Activated CD4-positive, alpha-beta T cell treated with anti-CD3 and anti-CD28 coated beads, Interleukin-2, amount 50 U/mL, for 1 hour (primary cell): ENCODE results near the gene NT5DC4.
"Not testable (repeated sequence)": the region's sequence is repeated elsewhere in the genome, so short reads cannot be mapped to it uniquely, and the experiment has no call there.

Experiments
- DNase-seq: peaks from one replicate; pipeline ENCODE4 v3.0.0-alpha.2; 2020

NT5DC4 gene

DNA sequence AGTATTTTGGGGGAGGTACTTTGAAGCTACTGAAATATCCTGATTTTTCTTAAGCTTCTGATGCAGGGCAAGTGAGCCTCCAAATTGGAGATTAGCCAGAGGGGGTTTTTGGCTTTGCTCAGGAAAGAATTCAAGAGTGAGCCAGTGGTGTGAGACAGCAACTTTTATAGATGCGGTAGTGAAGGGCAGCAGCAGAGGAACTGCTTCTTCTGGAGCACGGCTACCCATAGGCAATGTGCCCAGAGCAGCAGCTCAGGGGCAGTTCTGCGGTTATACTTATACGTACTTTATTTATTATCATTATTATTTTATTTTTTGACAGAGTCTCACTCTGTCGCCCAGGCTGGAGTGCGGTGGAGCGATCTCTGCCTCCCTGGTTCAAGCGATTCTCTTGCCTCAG is 19.8 kb upstream of the NT5DC4 start:
- no peak for DNase-seq

DNA sequence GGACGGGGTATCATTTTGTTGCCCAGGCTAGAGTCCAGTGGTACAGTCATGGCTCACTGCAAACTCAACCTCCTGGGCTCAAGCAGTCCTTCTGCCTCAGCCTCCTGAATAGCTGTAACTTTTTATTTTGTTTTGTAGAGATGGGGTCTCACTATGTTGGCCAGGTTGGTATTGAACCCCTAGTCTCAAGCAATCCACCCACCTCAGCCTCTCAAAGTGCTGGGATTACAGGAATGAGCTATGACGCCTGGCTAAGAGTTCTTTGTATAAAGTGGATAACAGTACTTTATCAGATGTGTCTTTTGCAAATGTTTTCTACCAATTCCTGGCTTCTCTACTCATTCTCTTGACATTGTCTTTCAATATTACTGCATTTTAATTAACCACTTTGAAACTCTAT is 17.1 kb upstream of the NT5DC4 start:
- DNase-seq: no peak

DNA sequence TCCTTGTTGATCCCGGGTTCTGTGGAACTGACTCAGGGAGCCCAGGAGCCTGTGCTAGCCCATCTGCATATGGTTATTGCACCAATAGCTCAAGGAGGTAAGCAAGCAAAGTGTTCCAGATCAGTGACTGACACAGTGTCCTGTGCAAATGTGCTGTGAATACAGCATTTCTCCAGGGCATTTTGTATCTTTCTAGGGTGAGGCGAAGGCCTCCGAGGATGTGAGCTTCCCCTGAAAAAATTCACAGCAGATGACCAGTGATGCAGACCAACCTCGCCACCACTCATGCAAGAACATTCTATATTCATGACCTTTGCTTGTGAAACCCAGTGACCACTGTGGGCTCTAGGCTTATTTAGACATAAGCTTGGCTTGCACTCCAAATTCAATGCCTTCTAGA is 15.2 kb upstream of the NT5DC4 start:
- no peak for DNase-seq

DNA sequence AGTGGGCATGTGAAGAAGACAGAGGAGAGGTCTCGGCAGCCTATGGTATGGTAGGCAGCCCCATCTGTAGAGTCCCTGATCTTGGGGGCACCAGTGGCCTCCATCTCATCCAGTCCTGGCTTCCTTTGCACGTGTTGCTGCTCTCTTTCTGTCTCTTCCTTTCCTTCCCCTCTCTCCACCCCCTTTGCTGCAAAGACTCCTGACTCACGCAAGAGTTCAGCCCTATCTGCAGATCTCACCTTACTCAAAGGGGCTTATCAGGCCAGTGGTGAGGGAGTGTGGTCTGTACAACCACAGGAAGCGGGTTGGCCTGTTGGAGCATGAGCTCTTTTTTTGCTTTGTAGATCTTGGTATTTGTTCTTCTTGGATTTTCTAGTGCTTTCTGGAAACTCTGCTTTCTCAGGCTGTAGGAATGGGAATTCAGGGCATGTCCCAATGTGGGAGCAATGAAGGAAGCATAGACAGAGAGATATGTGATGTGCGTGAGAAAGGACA is 14.6 kb upstream of the NT5DC4 start:
- no peak for DNase-seq

DNA sequence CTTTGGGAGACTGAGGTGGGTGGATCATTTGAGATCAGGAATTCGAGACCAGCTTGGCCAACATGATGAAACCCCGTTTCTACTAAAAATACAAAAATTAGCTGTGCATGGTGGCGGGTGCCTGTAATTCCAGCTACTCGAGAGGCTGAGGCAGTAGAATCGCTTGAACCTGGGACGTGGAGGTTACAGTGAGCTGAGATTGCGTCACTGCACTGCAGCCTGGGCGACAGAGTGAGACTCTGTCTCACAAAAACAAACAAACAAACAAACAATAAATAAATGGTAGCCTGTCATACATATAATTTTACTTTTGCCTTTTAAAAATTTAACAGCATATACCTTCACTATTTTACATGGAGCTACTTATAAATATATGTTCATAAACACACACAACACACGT is 13.9 kb upstream of the NT5DC4 start:
- not testable (repeated sequence) for DNase-seq

DNA sequence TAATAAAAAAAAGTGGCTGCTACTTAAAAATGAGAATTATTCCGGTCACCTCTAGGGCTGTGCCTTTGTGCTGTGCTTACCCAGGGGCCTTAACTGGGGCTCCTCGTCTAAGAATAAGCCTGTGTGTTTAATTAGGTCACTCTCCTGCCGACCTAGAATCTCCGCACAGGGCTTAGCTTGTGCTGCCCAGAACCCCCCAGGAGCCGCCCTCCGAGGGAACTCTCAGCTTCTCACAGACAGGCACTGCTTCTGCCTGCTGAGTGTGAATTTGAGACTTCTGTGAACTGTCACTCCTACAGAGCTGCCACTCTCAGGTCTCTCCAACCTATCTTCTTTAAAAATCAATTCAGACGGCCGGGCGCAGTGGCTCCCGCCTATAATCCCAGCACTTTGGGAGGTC is 11.9 kb upstream of the NT5DC4 start:
- DNase-seq: no peak

DNA sequence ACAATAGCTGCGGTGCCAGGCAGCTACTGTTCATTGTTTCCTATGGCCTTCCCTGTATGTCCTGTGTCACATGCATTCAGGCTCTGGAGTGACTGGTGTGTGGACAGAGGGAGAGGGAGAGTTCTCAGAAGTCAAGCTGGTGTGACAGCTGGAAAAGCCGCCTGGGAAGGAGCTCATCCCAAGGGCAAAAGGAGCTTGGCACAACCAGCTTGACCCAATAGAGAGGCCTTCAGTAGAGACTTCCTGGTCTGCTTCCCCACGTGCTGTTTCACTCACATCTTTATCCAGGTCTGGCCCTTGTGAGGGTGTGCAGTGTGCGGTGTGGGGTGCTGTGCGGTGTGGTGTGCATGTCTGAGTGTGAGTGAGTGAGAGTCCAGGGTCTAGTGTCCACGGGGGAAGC is 11.1 kb upstream of the NT5DC4 start:
- no peak for DNase-seq

DNA sequence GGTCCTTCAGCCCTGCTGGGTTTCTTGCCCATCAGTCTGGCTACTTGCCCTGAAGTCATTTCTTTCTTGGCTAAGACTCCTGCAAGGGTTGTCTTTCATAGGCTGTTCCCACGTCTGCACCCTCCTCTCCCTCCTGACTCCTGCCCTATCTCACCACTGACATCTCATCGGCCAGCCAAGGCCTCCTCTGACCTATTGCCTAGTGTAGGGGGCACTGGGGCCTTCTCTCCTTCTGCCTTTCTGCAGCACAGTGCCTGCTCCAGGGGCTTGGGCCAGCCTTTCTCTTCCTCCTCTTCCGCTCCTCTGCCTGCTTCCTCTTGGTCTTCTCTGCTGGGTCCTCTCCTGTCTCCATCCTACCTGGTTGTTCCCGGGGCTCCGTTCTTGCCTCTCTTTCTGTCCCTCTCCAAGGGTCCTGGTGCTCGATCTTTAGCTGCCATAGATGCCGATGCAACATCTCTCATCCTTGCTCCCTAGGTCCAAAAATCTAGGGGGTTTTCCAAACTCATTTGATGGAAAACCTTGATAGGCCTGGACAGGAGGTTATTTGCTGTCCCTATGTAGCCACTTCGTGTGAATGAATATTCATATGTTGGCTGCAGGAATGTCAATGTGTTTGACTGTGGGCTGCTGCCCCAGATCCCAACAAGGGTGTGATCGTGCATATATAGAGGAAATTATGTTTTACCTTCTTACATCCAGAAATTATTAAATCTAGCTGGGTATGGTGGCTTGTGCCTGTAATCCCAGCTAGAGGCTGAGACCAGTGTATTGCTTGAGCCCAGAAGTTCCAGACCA is 9.7 kb upstream of the NT5DC4 start:
- no peak for DNase-seq

DNA sequence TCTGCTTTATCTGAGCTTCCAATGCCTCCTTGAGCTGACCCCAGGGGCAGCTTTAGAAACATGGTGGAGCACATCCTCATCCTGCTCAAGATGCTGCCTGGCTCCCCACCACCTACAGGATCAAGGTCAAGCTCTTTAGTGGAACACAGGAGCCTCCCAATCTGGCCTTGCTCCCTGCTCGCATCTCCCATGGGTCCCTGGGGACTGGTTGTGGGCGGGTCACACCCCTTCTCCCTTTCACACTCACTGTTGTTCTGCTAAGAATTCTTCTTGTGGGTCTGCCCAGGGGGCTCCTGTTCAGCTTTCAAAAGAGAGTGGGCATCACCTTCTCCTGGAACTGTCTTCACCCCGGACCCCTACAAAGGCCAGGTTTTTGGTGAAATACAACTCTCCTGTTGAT is 8.4 kb upstream of the NT5DC4 start:
- DNase-seq: no peak

DNA sequence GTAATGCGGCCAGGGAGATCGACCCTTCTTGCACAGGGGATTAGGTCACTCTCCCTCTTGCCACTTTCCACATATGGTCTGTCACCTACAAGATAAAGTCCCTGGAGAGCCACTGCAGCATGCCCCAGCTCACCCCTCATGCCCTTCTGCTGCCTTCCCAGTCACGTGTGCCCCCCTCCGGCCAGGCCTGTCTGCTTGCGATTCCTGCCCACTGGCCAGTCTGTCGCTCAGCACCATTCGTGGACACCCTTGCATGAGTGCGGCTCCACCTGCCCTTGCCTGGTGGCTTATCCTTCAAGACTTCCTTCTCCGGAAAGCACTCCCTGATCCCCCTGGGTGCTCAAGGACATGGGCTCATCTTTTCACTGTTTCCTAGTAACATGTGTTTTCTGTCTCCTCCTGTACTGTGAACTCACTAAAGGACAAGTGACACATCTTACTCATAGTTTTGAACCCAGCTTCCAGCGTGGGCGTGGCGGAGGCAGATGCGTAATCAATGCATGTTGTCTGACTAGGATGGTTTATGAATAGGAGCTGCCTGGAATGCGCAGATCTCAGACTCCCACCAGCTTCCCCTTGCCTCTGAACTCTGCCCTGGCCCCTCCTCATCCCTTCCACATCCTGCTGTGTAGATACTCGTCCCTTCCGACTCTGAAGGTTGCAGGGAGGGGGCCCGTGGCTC is 7.8 kb upstream of the NT5DC4 start:
- no peak for DNase-seq

DNA sequence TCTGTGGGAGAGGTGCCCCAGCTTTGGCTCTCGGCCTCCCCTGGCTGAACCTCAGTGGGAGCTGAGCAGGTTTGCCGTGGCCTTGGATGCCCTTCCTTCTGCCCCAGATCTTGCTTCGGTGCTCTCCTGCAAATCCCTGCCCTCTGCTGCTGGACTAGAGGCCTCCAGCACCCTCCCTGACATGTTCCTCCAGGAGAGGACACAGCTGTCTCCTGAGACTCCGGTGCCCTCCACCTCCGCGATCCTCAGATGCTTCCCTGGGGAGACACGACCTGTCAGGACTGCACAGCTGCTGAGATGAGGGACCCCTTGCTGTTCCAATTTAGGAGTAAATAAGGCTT is 7.3 kb upstream of the NT5DC4 start:
- no peak for DNase-seq

DNA sequence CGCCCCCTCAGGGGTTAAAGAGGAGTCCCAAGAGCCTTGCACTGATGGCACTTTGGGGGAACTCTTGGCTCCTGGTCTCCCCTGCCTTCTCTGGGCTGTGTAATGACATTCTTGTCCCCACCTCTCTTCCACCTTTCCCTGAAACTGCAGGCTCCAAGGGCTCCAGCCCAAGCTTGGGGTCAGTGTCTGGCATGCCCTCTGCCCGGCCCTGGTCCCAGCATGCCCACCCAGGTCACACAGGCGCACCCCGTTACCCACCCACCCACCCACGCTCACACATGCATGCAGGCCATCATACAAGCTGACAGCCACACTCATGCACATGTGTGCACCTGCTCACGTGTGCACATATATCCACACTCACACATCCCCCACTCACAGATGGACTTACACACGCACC is 6.9 kb upstream of the NT5DC4 start:
- no peak for DNase-seq

DNA sequence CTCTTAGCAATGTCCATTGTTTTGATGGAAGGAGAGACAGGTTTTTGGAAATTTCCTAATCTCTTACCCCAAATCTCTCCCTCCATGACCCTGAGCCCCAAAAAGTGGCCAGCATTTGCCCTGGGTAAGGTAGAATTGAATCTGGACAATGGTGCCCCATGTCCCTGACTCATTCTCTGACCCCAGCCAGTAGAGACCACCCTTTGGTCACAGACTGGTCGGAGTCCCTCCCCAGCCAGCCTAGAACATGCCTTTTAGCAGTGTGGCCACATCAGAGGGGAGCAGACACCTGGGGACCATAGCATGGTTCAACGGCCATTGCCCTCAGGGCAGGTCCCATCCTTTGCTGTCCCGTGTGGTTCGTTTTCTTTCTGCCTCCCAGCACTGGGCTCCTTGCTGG is 6.5 kb upstream of the NT5DC4 start:
- no peak for DNase-seq

DNA sequence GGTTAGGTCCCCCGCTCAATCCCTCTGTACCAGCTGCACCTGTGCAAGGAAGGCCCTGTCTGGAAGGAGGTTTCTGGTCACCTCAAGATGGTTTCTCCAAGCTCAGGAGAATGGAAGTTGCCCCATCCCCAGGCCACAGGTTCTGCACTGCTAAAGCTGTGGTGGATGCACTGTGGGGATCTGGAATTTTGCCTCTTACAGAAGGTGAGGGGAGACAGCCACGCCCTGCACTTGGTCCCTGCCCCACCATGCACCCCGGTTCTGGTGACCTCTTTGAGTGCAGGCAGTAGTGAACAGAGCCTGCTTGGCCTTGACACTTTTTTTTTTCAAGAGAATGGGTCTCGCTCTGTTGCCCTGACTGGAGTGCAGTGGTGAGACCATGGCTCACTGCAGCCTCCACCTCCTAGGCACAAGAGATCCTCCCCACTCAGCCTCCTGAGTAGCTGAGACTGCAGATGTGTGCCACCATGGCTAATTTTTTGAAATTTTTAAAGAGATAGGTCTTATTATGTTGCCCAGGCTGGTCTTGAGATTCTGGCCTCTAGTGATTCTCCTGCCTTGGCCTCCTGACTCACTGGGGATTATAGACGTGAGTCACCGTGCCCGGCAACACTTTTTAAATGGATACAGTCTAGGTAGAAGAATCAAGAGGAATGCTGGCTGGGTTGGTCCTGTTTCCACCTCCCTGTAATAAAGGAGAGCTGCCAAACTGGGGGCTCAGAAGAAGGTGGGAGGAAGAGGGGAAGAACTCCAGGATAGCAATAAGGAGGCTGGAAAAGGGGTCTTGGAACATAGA is 5.8 kb upstream of the NT5DC4 start:
- DNase-seq: no peak

DNA sequence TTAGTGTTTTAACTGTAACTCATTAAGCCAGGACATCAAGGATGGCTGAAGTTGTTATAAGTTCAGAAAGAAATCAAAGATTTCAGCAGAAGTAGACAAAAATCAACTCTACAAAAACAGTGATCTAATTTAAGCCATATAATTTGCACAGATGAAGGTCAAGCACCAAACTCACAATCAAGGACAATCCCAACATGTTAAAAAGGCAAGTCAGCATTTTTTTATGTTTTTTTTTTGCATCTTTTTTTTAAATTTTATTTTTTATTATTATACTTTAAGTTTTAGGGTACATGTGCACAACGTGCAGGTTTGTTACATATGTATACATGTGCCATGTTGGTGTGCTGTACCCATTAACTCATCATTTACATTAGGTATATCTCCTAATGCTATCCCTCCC is 4.7 kb upstream of the NT5DC4 start:
- not testable (repeated sequence) for DNase-seq

DNA sequence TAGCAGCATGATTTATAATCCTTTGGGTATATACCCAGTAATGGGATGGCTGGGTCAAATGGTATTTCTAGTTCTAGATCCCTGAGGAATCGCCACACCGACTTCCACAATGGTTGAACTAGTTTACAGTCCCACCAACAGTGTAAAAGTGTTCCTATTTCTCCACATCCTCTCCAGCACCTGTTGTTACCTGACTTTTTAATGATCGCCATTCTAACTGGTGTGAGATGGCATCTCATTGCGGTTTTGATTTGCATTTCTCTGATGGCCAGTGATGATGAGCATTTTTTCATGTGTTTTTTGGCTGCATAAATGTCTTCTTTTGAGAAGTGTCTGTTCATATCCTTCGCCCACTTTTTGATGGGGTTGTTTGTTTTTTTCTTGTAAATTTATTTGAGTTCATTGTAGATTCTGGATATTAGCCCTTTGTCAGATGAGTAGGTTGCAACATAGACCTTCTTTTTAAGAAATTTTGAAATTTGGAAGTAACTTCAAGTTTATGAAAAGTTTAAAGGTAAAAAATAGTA is 3.9 kb upstream of the NT5DC4 start:
- not testable (repeated sequence) for DNase-seq

DNA sequence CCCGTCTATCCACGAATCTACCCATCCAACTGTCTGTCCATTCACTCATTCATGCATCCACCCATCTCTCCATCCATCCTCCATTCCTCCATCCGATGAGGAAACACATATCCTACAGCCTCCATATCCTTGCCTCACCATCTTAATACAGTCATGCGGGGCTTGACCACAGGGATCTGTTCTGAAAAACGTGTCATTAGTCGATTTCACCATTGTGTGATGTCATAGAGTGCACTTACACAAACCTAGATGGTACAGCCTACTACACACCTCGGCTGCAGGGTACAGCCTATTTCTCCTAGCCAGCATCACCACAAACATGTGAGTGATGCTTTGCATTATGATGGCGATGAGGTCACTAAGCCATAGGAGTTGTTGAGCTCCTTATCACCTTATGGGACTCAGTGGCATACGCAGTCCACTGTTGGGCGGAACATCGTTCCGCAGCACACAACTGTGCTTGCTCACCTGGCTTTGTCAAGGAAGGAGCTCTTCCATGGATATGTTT is 1.9 kb upstream of the NT5DC4 start:
- DNase-seq: no peak

DNA sequence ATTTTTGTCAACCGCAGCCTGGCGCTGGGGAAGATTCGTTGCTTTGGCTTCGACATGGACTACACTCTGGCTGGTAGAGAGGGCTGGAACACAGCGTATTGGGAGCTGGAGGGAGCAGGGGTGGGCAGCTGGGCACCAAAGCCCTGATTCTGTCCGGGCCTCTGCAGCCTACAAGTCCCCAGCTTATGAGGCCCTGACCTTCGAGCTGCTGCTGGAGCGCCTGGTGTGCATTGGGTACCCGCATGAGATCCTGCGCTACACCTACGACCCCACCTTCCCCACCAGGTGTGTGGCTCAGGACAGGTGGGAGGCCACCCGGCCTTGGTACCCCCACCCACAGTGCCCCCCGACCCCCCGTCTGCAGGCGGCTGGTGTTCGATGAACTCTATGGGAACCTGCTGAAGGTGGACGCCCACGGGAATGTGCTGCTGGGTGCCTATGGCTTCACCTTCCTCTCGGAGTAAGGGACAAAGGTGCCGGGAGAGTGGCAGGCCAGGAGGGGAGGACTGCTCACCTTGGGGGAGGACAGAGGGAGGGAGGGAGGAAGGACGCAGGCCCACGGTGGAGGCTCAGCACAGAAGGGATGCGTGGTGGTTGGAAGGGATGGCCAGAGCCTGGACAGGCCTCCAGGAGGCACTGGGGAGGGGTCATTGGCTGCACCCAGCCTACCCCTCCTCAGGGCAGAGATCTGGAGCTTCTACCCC is 1.2 kb downstream of the NT5DC4 start:
- no peak for DNase-seq

DNA sequence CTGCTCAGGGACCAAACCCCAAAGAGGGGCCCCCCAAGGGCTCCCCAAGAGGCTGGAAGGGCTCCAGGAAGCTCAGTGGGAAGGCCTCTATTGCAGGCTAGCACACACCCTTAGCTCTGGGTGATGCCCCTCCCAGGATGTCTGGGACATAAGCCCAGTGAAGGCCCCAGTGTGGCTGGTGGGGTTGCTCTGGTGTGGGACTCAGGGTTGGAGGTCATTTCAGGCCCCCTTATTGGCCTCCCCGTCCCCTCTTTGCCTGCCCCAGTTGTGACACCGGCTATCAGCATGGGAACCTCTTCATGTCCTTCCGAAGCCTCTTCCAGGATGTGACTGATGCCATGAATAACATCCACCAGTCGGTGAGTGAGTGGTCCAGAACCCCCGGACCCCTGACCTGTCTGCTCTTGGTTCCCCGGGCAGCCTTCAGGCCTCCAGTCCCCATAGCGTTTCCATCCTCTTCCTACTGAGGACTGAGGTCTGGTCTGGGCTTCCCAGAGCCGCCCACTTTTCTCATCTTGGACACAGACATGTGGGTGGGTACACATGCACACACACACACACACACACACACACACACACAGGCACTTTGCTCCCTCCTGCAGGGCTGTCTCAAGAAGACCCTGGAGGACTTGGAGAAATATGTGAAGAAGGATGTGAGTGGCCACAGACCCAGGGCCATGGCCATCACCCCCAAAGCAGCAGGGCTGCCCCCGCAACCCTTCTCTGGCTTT is 2.2 kb downstream of the NT5DC4 start:
- no peak for DNase-seq

DNA sequence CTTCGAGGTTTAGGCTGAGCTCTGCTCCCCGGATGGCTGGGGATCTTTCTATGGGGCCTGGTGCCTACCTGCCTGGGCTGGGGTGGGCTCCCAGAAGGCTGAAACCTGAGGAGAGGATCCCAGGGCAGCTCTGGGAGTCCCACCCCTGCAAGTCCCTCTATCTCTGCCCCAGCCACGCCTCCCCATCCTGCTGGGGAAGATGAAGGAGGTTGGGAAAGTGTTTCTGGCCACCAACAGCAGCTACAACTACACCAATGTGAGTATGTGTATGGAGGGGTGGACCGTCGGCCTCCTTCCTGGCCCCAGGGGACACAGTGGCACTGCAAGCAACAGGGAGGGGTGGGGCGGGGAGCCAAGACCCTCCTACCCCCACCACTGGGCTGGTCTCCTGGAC is 2.7 kb downstream of the NT5DC4 start:
- no peak for DNase-seq

DNA sequence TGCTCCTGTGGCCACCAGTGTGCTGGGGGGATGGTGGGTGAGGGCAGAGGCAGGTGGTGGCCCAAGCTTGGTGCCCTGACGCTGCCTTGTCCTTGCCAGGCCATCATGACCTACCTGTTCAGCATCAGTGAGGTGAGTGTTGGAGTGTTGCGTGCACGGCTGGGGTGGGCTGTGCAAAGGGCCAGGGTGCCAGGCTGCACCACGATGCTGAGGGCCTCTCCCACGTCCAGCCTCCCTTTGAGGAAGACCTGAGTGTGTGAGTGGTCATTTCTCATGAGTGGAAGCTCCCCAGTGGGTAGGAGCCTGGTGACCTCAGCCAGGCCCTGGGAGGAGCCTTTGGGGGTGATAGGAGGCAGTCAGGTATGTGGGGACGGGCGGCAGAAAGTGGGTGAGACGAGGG is 3.2 kb downstream of the NT5DC4 start:
- DNase-seq: no peak
